GM23248 (cell line): Measurements from ENCODE around the gene RAI1. TPM values are rescaled to one million over a fixed set of nuclear protein-coding genes. Genes with fewer than 3 reads are reported as not detected.

Experiments
- DNase-seq: peaks from one replicate; pipeline ENCODE4 v3.0.0-alpha.2; 2015
- H2AFZ ChIP-seq: fragments of 200-600 bp; sonication (generic); 2 replicates; pipeline ENCODE4 v1.6.1; 2016; ENCODE audit warnings: antibody characterized with exemption
- H3F3A ChIP-seq: fragments of 200-600 bp; sonication (generic); 2 replicates; pipeline ENCODE4 v1.6.1; 2016; ENCODE audit warnings: mild to moderate bottlenecking, antibody characterized with exemption, mixed run types; ENCODE audit not compliant: insufficient read depth
- H3K27ac ChIP-seq: fragments of 200-600 bp; sonication (generic); 2 replicates; pipeline ENCODE4 v1.5.1; 2016; ENCODE audit warnings: mild to moderate bottlenecking
- H3K27me3 ChIP-seq: fragments of 200-600 bp; sonication (generic); replicated peaks from 2 replicates; pipeline ENCODE4 v1.6.1; 2016; ENCODE audit warnings: mild to moderate bottlenecking; ENCODE audit not compliant: insufficient read depth
- H3K36me3 ChIP-seq: fragments of 200-600 bp; sonication (generic); 2 replicates; pipeline ENCODE4 v1.6.1; 2016; ENCODE audit warnings: low read depth, mild to moderate bottlenecking
- H3K4me1 ChIP-seq: fragments of 200-600 bp; sonication (generic); 2 replicates; pipeline ENCODE4 v1.6.1; 2016; ENCODE audit warnings: mild to moderate bottlenecking; ENCODE audit not compliant: insufficient read depth
- H3K4me2 ChIP-seq: fragments of 200-600 bp; sonication (generic); one replicate; pipeline ENCODE4 v1.6.1; 2016; ENCODE audit warnings: mild to moderate bottlenecking; ENCODE audit not compliant: unreplicated experiment
- H3K4me3 ChIP-seq: fragments of 200-600 bp; sonication (generic); 2 replicates; pipeline ENCODE4 v1.5.1; 2016; ENCODE audit warnings: mild to moderate bottlenecking
- H3K79me2 ChIP-seq: fragments of 200-600 bp; sonication (generic); 2 replicates; pipeline ENCODE4 v1.6.1; 2016; ENCODE audit warnings: mild to moderate bottlenecking; ENCODE audit not compliant: insufficient read depth
- H3K9ac ChIP-seq: fragments of 200-600 bp; sonication (generic); 2 replicates; pipeline ENCODE4 v1.6.1; 2016; ENCODE audit warnings: mild to moderate bottlenecking
- H3K9me2 ChIP-seq: fragments of 200-600 bp; sonication (generic); 2 replicates; pipeline ENCODE4 v1.6.1; 2016; ENCODE audit warnings: mixed run types, mild to moderate bottlenecking, moderate library complexity; ENCODE audit not compliant: insufficient read depth
- H3K9me3 ChIP-seq: fragments of 200-600 bp; sonication (generic); one replicate; pipeline ENCODE4 v1.6.1; 2017; ENCODE audit warnings: low read depth
- H4K20me1 ChIP-seq: fragments of 200-600 bp; sonication (generic); 2 replicates; pipeline ENCODE4 v1.6.0; 2016; ENCODE audit not compliant: insufficient read depth
- EZH2 ChIP-seq: fragments of 200-600 bp; sonication (generic); IDR thresholded peaks from 2 replicates; pipeline ENCODE4 v1.6.1; 2018; ENCODE audit warnings: antibody characterized with exemption, mild to moderate bottlenecking; ENCODE audit not compliant: insufficient read depth, poor library complexity, severe bottlenecking
- EZH2phosphoT487 ChIP-seq: fragments of 200-600 bp; sonication (generic); IDR thresholded peaks from 2 replicates; pipeline ENCODE4 v1.6.1; 2018; ENCODE audit warnings: antibody characterized with exemption, moderate library complexity, mild to moderate bottlenecking, low read depth; ENCODE audit not compliant: insufficient read depth
- WGBS, 2 experiments: methylation state at CpG; one replicate each; pipeline ENCODE4 v1.1.6; 2015 to 2017; ENCODE audit warnings: low lambda C conversion rate in 2 of 2, low coverage in 1 of 2; ENCODE audit errors: missing lambda C conversion rate in 2 of 2; 5-methylcytosine and 5-hydroxymethylcytosine counted together
- in situ Hi-C: fragments of 300-500 bp; cut with MboI; formaldehyde crosslinking; loops from 2 replicates; pipeline ENCODE4 v1.15.0; 2020
- polyA plus RNA-seq: library from polyadenylated mRNA; unstranded; fragments of >200 nt; fragmentation: Nextera tagmentation; extraction: Ambion mirVana; gene quantifications from 2 replicates; pipeline ENCODE4 v1.2.1, GENCODE V29; 2016
- total RNA-seq: library from RNA; depleted of rRNA; stranded (reverse); fragments of >200 nt; shearing (Covaris generic); gene quantifications from 2 replicates; pipeline ENCODE4 v1.2.3, GENCODE V29; 2014

The RAI1 gene
- total and polyA plus RNA-seq, 2 experiments from 2014 or later = 5.2 to 9.1 TPM

- H3K9me3 ChIP-seq = no peaks in the 10 kb centered on the region
- H3K36me3 ChIP-seq = no peaks in the 10 kb centered on the region
- in situ Hi-C loops = no loop called here
- H2AFZ ChIP-seq = peak overlapping the region; percentile 70
- no peaks in the 10 kb centered on the region for H4K20me1 ChIP-seq
- H3K79me2 ChIP-seq = peaks cover 51% of the 10 kb centered on the region
- TF ChIP-seq EZH2phosphoT487 (no peak), EZH2 (no peak)
- peak overlapping the region; percentile 95 for H3K27ac ChIP-seq
- H3K4me2 ChIP-seq = peak overlapping the region; percentile 86
- WGBS, 2 experiments = 9 to 13% methylated on average over 25 of the region's 25 CpGs
- H3F3A ChIP-seq = peaks cover 28% of the 10 kb centered on the region
- DNase-seq = peak; percentile 55
- peak overlapping the region; percentile 79 for H3K4me3 ChIP-seq
- peak overlapping the region; percentile 93 for H3K9ac ChIP-seq
- H3K4me1 ChIP-seq = peaks cover 31% of the 10 kb centered on the region
- H3K27me3 ChIP-seq = no peaks in the 10 kb centered on the region
- H3K9me2 ChIP-seq = no peaks in the 10 kb centered on the region
Measured at GRCh38 chr17:17835415-17836249, 154.4 kb downstream of the RAI1 start.

GRCh38 chr17:17836250-17836817, 155.1 kb downstream of the RAI1 start:
- H3K27ac ChIP-seq = peak overlapping the region; percentile 95
- peak; percentile 97 for DNase-seq
- H3K9me3 ChIP-seq = no peaks in the 10 kb centered on the region
- peaks cover 37% of the 10 kb centered on the region for H3K4me1 ChIP-seq
- peak overlapping the region; percentile 70; the same call in 1 of the 2 replicates for H2AFZ ChIP-seq
- peak overlapping the region; percentile 79 for H3K4me3 ChIP-seq
- H3K36me3 ChIP-seq = no peaks in the 10 kb centered on the region
- no peaks in the 10 kb centered on the region for H4K20me1 ChIP-seq
- H3K4me2 ChIP-seq = peak overlapping the region; percentile 86
- peak overlapping the region; percentile 93 for H3K9ac ChIP-seq
- H3K9me2 ChIP-seq = no peaks in the 10 kb centered on the region
- H3K79me2 ChIP-seq = peaks cover 44% of the 10 kb centered on the region
- H3K27me3 ChIP-seq = no peaks in the 10 kb centered on the region
- WGBS, 2 experiments = 1 to 3% methylated on average over 56 to 67 of the region's 69 CpGs
- peaks cover 34% of the 10 kb centered on the region for H3F3A ChIP-seq
- TF ChIP-seq EZH2phosphoT487 = no peak
- no peak for TF ChIP-seq EZH2
- in situ Hi-C loops = no loop called here

- H3K4me1 ChIP-seq = peaks cover 38% of the 10 kb centered on the region
- H2AFZ ChIP-seq = peak within 1 kb of the TSS; percentile 70
- DNase-seq = peak; percentile 81
- H3K4me3 ChIP-seq = peak within 1 kb of the TSS; percentile 79
- peaks cover 38% of the 10 kb centered on the region for H3F3A ChIP-seq
- in situ Hi-C loops = no loop called here
- H3K4me2 ChIP-seq = peak within 1 kb of the TSS; percentile 86
- no peak for TF ChIP-seq EZH2phosphoT487
- no peak for TF ChIP-seq EZH2
- H3K9ac ChIP-seq = peak within 1 kb of the TSS; percentile 93
- H3K27ac ChIP-seq = peak within 1 kb of the TSS; percentile 95
- no peaks in the 10 kb centered on the region for H4K20me1 ChIP-seq
- H3K36me3 ChIP-seq = no peaks in the 10 kb centered on the region
- peaks cover 39% of the 10 kb centered on the region for H3K79me2 ChIP-seq
- H3K27me3 ChIP-seq = no peaks in the 10 kb centered on the region
- WGBS, 2 experiments = 6% methylated on average over 29 to 45 of the region's 52 CpGs
- no peaks in the 10 kb centered on the region for H3K9me3 ChIP-seq
- H3K9me2 ChIP-seq = no peaks in the 10 kb centered on the region
Measured at GRCh38 chr17:17836818-17837379, 155.6 kb downstream of the RAI1 start, which contains the start of gene SREBF1. TSS of gene SREBF1 (minus strand) at chr17:17836986. CDS start at chr17:17836817, 169 bp downstream.

GRCh38 chr17:17837380-17837821, 156.1 kb downstream of the RAI1 start:
- WGBS, 2 experiments = 17 to 29% methylated on average over 3 of the region's 3 CpGs
- TF ChIP-seq EZH2phosphoT487 (no peak), EZH2 (no peak)
- Histone ChIP-seq H3F3A (peaks cover 38% of the 10 kb centered on the region), H3K27ac (peak overlapping the region; percentile 95), H3K9me3 (no peaks in the 10 kb centered on the region), H3K4me1 (peaks cover 38% of the 10 kb centered on the region), H3K79me2 (peaks cover 34% of the 10 kb centered on the region), H3K36me3 (no peaks in the 10 kb centered on the region), H3K4me2 (peak overlapping the region; percentile 86), H3K4me3 (peak overlapping the region; percentile 79), H2AFZ (peak overlapping the region; percentile 16), H3K27me3 (no peaks in the 10 kb centered on the region), H3K9ac (peak overlapping the region; percentile 93), H4K20me1 (no peaks in the 10 kb centered on the region), H3K9me2 (no peaks in the 10 kb centered on the region)
- DNase-seq = peak; percentile 87
- in situ Hi-C loops = no loop called here
